Measurements from ENCODE around the gene BCLAF1.

- peak; percentile 34 for TF ChIP-seq CTCF (IDR thresholded peaks at IDR 0.05)
- no peak for TF ChIP-seq EZH2 (IDR thresholded peaks at IDR 0.05; ENCODE audit: borderline replicate concordance, insufficient read depth, low read depth, low read length, poor library complexity, severe bottlenecking)
Observed at GRCh38 chr6:136309729-136310311, 20.2 kb upstream of the BCLAF1 start.
